ENCODE data around the gene RFPL2.

- TF ChIP-seq EZH2 (IDR thresholded peaks at IDR 0.05) (no peak), POLR2AphosphoS5 (IDR thresholded peaks at IDR 0.05; ENCODE audit: borderline replicate concordance, low read depth, low read length) (no peak)
Measured at GRCh38 chr22:32165681-32166080, 39.2 kb downstream of the RFPL2 start.
